ENCODE data around the gene POLE4. TPM values are rescaled to one million over a fixed set of nuclear protein-coding genes. Genes with fewer than 3 reads are reported as not detected.

Gene POLE4
- total and polyA plus RNA-seq, 9 of the 15 experiments (the other 6 are each of a cell fraction or from before 2014, with no cell fraction given), result 25.7 to 73.7 (median 57.3) TPM

GRCh38 chr2:74919827-74920226 is 38.6 kb upstream of the POLE4 start (continued):
- no peak for TF ChIP-seq RNF219 (CRISPR knock-in tag; IDR thresholded peaks at IDR 0.05)
- no peak for TF ChIP-seq ZNF717 (CRISPR knock-in tag; IDR thresholded peaks at IDR 0.05)
- TF ChIP-seq RBM22 (IDR thresholded peaks at IDR 0.05; ENCODE audit: low read depth, low read length, poor library complexity, severe bottlenecking), result no peak
- no peak for TF ChIP-seq SETDB1 (IDR thresholded peaks at IDR 0.05; ENCODE audit: low read length)
- TF ChIP-seq XRCC3 (IDR thresholded peaks at IDR 0.05), result no peak
- TF ChIP-seq ZNF785 (CRISPR knock-in tag; IDR thresholded peaks at IDR 0.05), result no peak
- no peak for TF ChIP-seq ZNF12 (CRISPR knock-in tag; IDR thresholded peaks at IDR 0.05)
- no peak for TF ChIP-seq GABPA (tag; conservative IDR thresholded peaks at IDR 0.05; ENCODE audit: low read depth)
- no peak for TF ChIP-seq ZBTB8A (IDR thresholded peaks at IDR 0.05; ENCODE audit: partially characterized antibody)
- TF ChIP-seq, protein P1, sequence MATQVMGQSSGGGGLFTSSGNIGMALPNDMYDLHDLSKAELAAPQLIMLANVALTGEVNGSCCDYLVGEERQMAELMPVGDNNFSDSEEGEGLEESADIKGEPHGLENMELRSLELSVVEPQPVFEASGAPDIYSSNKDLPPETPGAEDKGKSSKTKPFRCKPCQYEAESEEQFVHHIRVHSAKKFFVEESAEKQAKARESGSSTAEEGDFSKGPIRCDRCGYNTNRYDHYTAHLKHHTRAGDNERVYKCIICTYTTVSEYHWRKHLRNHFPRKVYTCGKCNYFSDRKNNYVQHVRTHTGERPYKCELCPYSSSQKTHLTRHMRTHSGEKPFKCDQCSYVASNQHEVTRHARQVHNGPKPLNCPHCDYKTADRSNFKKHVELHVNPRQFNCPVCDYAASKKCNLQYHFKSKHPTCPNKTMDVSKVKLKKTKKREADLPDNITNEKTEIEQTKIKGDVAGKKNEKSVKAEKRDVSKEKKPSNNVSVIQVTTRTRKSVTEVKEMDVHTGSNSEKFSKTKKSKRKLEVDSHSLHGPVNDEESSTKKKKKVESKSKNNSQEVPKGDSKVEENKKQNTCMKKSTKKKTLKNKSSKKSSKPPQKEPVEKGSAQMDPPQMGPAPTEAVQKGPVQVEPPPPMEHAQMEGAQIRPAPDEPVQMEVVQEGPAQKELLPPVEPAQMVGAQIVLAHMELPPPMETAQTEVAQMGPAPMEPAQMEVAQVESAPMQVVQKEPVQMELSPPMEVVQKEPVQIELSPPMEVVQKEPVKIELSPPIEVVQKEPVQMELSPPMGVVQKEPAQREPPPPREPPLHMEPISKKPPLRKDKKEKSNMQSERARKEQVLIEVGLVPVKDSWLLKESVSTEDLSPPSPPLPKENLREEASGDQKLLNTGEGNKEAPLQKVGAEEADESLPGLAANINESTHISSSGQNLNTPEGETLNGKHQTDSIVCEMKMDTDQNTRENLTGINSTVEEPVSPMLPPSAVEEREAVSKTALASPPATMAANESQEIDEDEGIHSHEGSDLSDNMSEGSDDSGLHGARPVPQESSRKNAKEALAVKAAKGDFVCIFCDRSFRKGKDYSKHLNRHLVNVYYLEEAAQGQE (IDR thresholded peaks at IDR 0.05; ENCODE audit: borderline replicate concordance), result peak; percentile 78
- TF ChIP-seq, protein P1 (CRISPR knock-in tag; IDR thresholded peaks at IDR 0.05; ENCODE audit: low read depth), result no peak
- peak; percentile 60; the same call in 1 of the 2 replicates for TF ChIP-seq ARID2 (IDR thresholded peaks at IDR 0.05)
- no peak for TF ChIP-seq E2F8 (IDR thresholded peaks at IDR 0.05; ENCODE audit: low read depth, partially characterized antibody)
- TF ChIP-seq CBX3 (IDR thresholded peaks at IDR 0.05; ENCODE audit: borderline replicate concordance in 1 of 2, low read length in 2 of 2), result no peak
- no peak for TF ChIP-seq CBX2 (IDR thresholded peaks at IDR 0.05; ENCODE audit: insufficient read depth, low read length, poor library complexity, severe bottlenecking)
- no peak for TF ChIP-seq ATF7 (IDR thresholded peaks at IDR 0.05)
- no peak for TF ChIP-seq MEF2D (tag; conservative IDR thresholded peaks at IDR 0.05; ENCODE audit: low read depth)
- no peak for TF ChIP-seq ZNF23 (CRISPR knock-in tag; IDR thresholded peaks at IDR 0.05)

Measured in K562 (cell line).